HG03342 (cell line): ENCODE results near the gene NDC80.
"Not testable (repeated sequence)": the region's sequence is repeated elsewhere in the genome, so short reads cannot be mapped to it uniquely, and the experiment has no call there.

Experiments
- ATAC-seq: cut with Tn5 transposase; IDR thresholded peaks from one replicate; pipeline ENCODE4 v1.9.1; 2021; ENCODE audit warnings: mild to moderate bottlenecking, moderate library complexity; ENCODE audit not compliant: unreplicated experiment

Gene NDC80

GRCh38 chr18:2571200-2572170 lies at the start of gene NDC80, which contains the start of gene METTL4:
TSS of gene NDC80 (plus strand) at chr18:2571557. CDS start at chr18:2572986, 1,429 bp downstream.
TSS of gene METTL4 (minus strand) at chr18:2571505. CDS start at chr18:2567216, 4,289 bp downstream.
- ATAC-seq: peak; percentile 71

GRCh38 chr18:2522112-2522511 lies 49.2 kb upstream of the NDC80 start:
- no peak for ATAC-seq

GRCh38 chr18:2524794-2525198 lies 46.6 kb upstream of the NDC80 start:
- ATAC-seq: not testable (repeated sequence)

GRCh38 chr18:2526329-2526728 lies 45.0 kb upstream of the NDC80 start:
- no peak for ATAC-seq

- no peak for ATAC-seq
These were observed 42.2 kb upstream of the NDC80 start for GRCh38 chr18:2529154-2529553.

GRCh38 chr18:2531751-2532150 lies 39.6 kb upstream of the NDC80 start:
- no peak for ATAC-seq

GRCh38 chr18:2532797-2533196 lies 38.6 kb upstream of the NDC80 start:
- no peak for ATAC-seq

- no peak for ATAC-seq
These were observed 36.5 kb upstream of the NDC80 start for GRCh38 chr18:2534906-2535305.

GRCh38 chr18:2535419-2535910 lies 35.9 kb upstream of the NDC80 start:
- ATAC-seq: no peak

GRCh38 chr18:2536063-2536462 lies 35.3 kb upstream of the NDC80 start:
- ATAC-seq: no peak

GRCh38 chr18:2536493-2536892 lies 34.9 kb upstream of the NDC80 start:
- no peak for ATAC-seq

- ATAC-seq: no peak
These were observed 34.1 kb upstream of the NDC80 start for GRCh38 chr18:2537296-2537695.

GRCh38 chr18:2538236-2538635 lies 33.1 kb upstream of the NDC80 start:
- no peak for ATAC-seq

- no peak for ATAC-seq
These were observed 32.5 kb upstream of the NDC80 start for GRCh38 chr18:2538844-2539243.

GRCh38 chr18:2540575-2540974 lies 30.8 kb upstream of the NDC80 start:
- no peak for ATAC-seq

GRCh38 chr18:2541925-2542563 lies 29.3 kb upstream of the NDC80 start:
- peak; percentile 77 for ATAC-seq

GRCh38 chr18:2545155-2545554 lies 26.2 kb upstream of the NDC80 start:
- no peak for ATAC-seq

GRCh38 chr18:2547477-2548087 lies 23.8 kb upstream of the NDC80 start:
- ATAC-seq: peak; percentile 54

GRCh38 chr18:2549462-2549861 lies 21.9 kb upstream of the NDC80 start:
- ATAC-seq: no peak

GRCh38 chr18:2551425-2551824 lies 19.9 kb upstream of the NDC80 start:
- ATAC-seq: no peak

GRCh38 chr18:2554696-2555095 lies 16.7 kb upstream of the NDC80 start:
- ATAC-seq: no peak
